GDM1 (cell line): ENCODE results near the gene RGS6.

Experiments used
- DNase-seq: peaks from one replicate; lab custom pipeline; 2025; lab: John Stamatoyannopoulos, UW

Gene RGS6

GRCh38 chr14:72404998-72405397 lies 472.8 kb downstream of the RGS6 start:
- DNase-seq = no peak

GRCh38 chr14:72408020-72408419 lies 475.8 kb downstream of the RGS6 start:
- no peak for DNase-seq

- no peak for DNase-seq
These were observed 476.8 kb downstream of the RGS6 start for GRCh38 chr14:72409047-72409446.

- DNase-seq = no peak
These were observed 484.0 kb downstream of the RGS6 start for GRCh38 chr14:72416081-72416849.

GRCh38 chr14:72416892-72417291 lies 484.7 kb downstream of the RGS6 start:
- no peak for DNase-seq

GRCh38 chr14:72418806-72419205 lies 486.6 kb downstream of the RGS6 start:
- no peak for DNase-seq

- DNase-seq = no peak
These were observed 487.1 kb downstream of the RGS6 start for GRCh38 chr14:72419226-72419775.

GRCh38 chr14:72420749-72421474 lies 488.7 kb downstream of the RGS6 start:
- DNase-seq = peak; percentile 66

- DNase-seq = no peak
These were observed 491.7 kb downstream of the RGS6 start for GRCh38 chr14:72423957-72424356.

- no peak for DNase-seq
These were observed 498.2 kb downstream of the RGS6 start for GRCh38 chr14:72430457-72430856.

- no peak for DNase-seq
These were observed 500.5 kb downstream of the RGS6 start for GRCh38 chr14:72432748-72433147.

- no peak for DNase-seq
These were observed 501.3 kb downstream of the RGS6 start for GRCh38 chr14:72433511-72433910.

GRCh38 chr14:72434856-72435255 lies 502.6 kb downstream of the RGS6 start:
- DNase-seq = no peak

- peak; percentile 59 for DNase-seq
These were observed 507.5 kb downstream of the RGS6 start for GRCh38 chr14:72439707-72440106.

- no peak for DNase-seq
These were observed 511.0 kb downstream of the RGS6 start for GRCh38 chr14:72443256-72443655.

GRCh38 chr14:72443991-72444441 lies 511.8 kb downstream of the RGS6 start:
- peak; percentile 51 for DNase-seq

GRCh38 chr14:72444701-72445100 lies 512.5 kb downstream of the RGS6 start:
- no peak for DNase-seq

GRCh38 chr14:72448212-72448611 lies 516.0 kb downstream of the RGS6 start:
- no peak for DNase-seq

- DNase-seq = no peak
These were observed 518.3 kb downstream of the RGS6 start for GRCh38 chr14:72450473-72451044.

GRCh38 chr14:72451054-72451972 lies 519.1 kb downstream of the RGS6 start:
- no peak for DNase-seq

GRCh38 chr14:72452774-72453173 lies 520.5 kb downstream of the RGS6 start:
- DNase-seq = no peak
